DOHH2 (cell line): ENCODE measurements around the gene LIPC.

ENCODE experiments used
- H3F3A ChIP-seq: fragments of 200-600 bp; sonication (generic), shearing (Covaris generic); 2 replicates; pipeline ENCODE4 v1.6.0; 2016; ENCODE audit warnings: antibody characterized with exemption, mild to moderate bottlenecking; ENCODE audit not compliant: control insufficient read depth, insufficient read depth
- H3K27ac ChIP-seq: fragments of 200-600 bp; sonication (generic); 2 replicates; pipeline ENCODE4 v1.5.1; 2014; ENCODE audit warnings: low read depth, mild to moderate bottlenecking, low read length, moderate library complexity
- H3K27me3 ChIP-seq: fragments of 200-600 bp; sonication (generic); 2 replicates; pipeline ENCODE4 v1.6.1; 2014; ENCODE audit warnings: mild to moderate bottlenecking, low read length, mixed read lengths; ENCODE audit not compliant: control insufficient read depth
- H3K36me3 ChIP-seq: fragments of 200-600 bp; sonication (generic); 2 replicates; pipeline ENCODE4 v1.6.1; 2014; ENCODE audit warnings: mild to moderate bottlenecking, low read length, moderate library complexity, mixed read lengths; ENCODE audit not compliant: control insufficient read depth
- H3K4me1 ChIP-seq: fragments of 200-600 bp; sonication (generic); 2 replicates; pipeline ENCODE4 v1.6.1; 2014; ENCODE audit warnings: mild to moderate bottlenecking, low read length, mixed read lengths; ENCODE audit not compliant: control insufficient read depth
- H3K4me2 ChIP-seq: fragments of 200-600 bp; sonication (generic); 2 replicates; pipeline ENCODE4 v1.6.0; 2014; ENCODE audit warnings: mild to moderate bottlenecking, low read length, moderate library complexity
- H3K4me3 ChIP-seq: fragments of 200-600 bp; sonication (generic); 2 replicates; pipeline ENCODE4 v1.5.1; 2014; ENCODE audit warnings: mild to moderate bottlenecking, low read length, mixed read lengths
- H3K79me2 ChIP-seq: fragments of 200-600 bp; sonication (generic); 2 replicates; pipeline ENCODE4 v1.6.1; 2014; ENCODE audit warnings: mild to moderate bottlenecking, low read length, mixed read lengths; ENCODE audit not compliant: control insufficient read depth
- H3K9me2 ChIP-seq: fragments of 200-600 bp; sonication (generic); replicated peaks from 2 replicates; pipeline ENCODE4 v1.6.1; 2014; ENCODE audit warnings: mild to moderate bottlenecking, low read length, mixed read lengths; ENCODE audit not compliant: control insufficient read depth
- H3K9me3 ChIP-seq: fragments of 200-600 bp; sonication (generic); 2 replicates; pipeline ENCODE4 v1.6.1; 2014; ENCODE audit warnings: antibody characterized with exemption, low read length, mixed read lengths; ENCODE audit not compliant: control insufficient read depth, insufficient read depth
- H4K20me1 ChIP-seq: fragments of 200-600 bp; sonication (generic); 2 replicates; pipeline ENCODE4 v1.6.0; 2014; ENCODE audit warnings: low read depth, mild to moderate bottlenecking, antibody characterized with exemption, low read length, moderate library complexity; ENCODE audit not compliant: control insufficient read depth, insufficient read depth
- CTCF ChIP-seq: fragments of 200-600 bp; sonication (generic); IDR thresholded peaks from one replicate; pipeline ENCODE4 v1.5.1; 2014; ENCODE audit warnings: antibody characterized with exemption, mild to moderate bottlenecking, low read depth, low read length; ENCODE audit not compliant: poor library complexity, severe bottlenecking
- EZH2phosphoT487 ChIP-seq: fragments of 200-600 bp; sonication (generic); IDR thresholded peaks from 2 replicates; pipeline ENCODE4 v1.6.1; 2017; ENCODE audit warnings: borderline replicate concordance, mild to moderate bottlenecking, antibody characterized with exemption, low read length, moderate library complexity, mixed read lengths

LIPC gene

GRCh38 chr15:58564981-58565380, 133.2 kb downstream of the LIPC start:
- no peaks in the 10 kb centered on the region for H3K79me2 ChIP-seq
- TF ChIP-seq EZH2phosphoT487 (no peak), CTCF (no peak)
- no peaks in the 10 kb centered on the region for H3K36me3 ChIP-seq
- H3K9me3 ChIP-seq = no peaks in the 10 kb centered on the region
- H3K4me1 ChIP-seq = no peaks in the 10 kb centered on the region
- H3K4me2 ChIP-seq = no peak overlapping the region
- no peaks in the 10 kb centered on the region for H3F3A ChIP-seq
- H3K27me3 ChIP-seq = peaks cover 6% of the 10 kb centered on the region; the same call in 1 of the 2 replicates
- no peaks in the 10 kb centered on the region for H4K20me1 ChIP-seq
- no peak overlapping the region for H3K4me3 ChIP-seq
- H3K9me2 ChIP-seq = no peaks in the 10 kb centered on the region
- no peak overlapping the region for H3K27ac ChIP-seq

- no peaks in the 10 kb centered on the region for H3K36me3 ChIP-seq
- H3K9me3 ChIP-seq = no peaks in the 10 kb centered on the region
- peaks cover 6% of the 10 kb centered on the region; the same call in 1 of the 2 replicates for H3K27me3 ChIP-seq
- H4K20me1 ChIP-seq = no peaks in the 10 kb centered on the region
- no peaks in the 10 kb centered on the region for H3K9me2 ChIP-seq
- H3K79me2 ChIP-seq = no peaks in the 10 kb centered on the region
- no peak for TF ChIP-seq CTCF
- TF ChIP-seq EZH2phosphoT487 = no peak
- H3K4me1 ChIP-seq = no peaks in the 10 kb centered on the region
- H3F3A ChIP-seq = no peaks in the 10 kb centered on the region
- no peak overlapping the region for H3K27ac ChIP-seq
- no peak overlapping the region for H3K4me3 ChIP-seq
- no peak overlapping the region for H3K4me2 ChIP-seq
Measured at GRCh38 chr15:58565619-58566018, 133.8 kb downstream of the LIPC start.

- H3K27me3 ChIP-seq = peaks cover 6% of the 10 kb centered on the region; the same call in 1 of the 2 replicates
- H3K9me2 ChIP-seq = no peaks in the 10 kb centered on the region
- H4K20me1 ChIP-seq = no peaks in the 10 kb centered on the region
- H3K27ac ChIP-seq = no peak overlapping the region
- no peaks in the 10 kb centered on the region for H3F3A ChIP-seq
- H3K4me3 ChIP-seq = no peak overlapping the region
- no peaks in the 10 kb centered on the region for H3K36me3 ChIP-seq
- H3K79me2 ChIP-seq = no peaks in the 10 kb centered on the region
- no peak overlapping the region for H3K4me2 ChIP-seq
- no peaks in the 10 kb centered on the region for H3K4me1 ChIP-seq
- TF ChIP-seq CTCF (no peak), EZH2phosphoT487 (no peak)
- H3K9me3 ChIP-seq = no peaks in the 10 kb centered on the region
Measured at GRCh38 chr15:58566029-58566428, 134.2 kb downstream of the LIPC start.
